Esophagus squamous epithelium (tissue), 5 donors: Measurements from ENCODE around the gene KCTD5. TPM values are rescaled to one million over a fixed set of nuclear protein-coding genes. Genes with fewer than 3 reads are reported as not detected.

Source experiments
- DNase-seq: peaks from one replicate; lab custom pipeline; 2025; lab: John Stamatoyannopoulos, UW
- H3K27ac ChIP-seq, 4 donors: fragments of 200-600 bp; sonication (generic); one replicate each; pipeline ENCODE4 v1.5.1; 2016 to 2019; ENCODE audit warnings: mild to moderate bottlenecking in 1 of 4
- H3K27me3 ChIP-seq, 4 donors: fragments of 200-600 bp; sonication (generic); 1 replicate in 3 of 4; 2 replicates in 1 of 4; pipeline versions ENCODE4 v1.5.1 to v1.6.0; 2017 to 2021; ENCODE audit warnings: antibody characterized with exemption in 1 of 4
- H3K36me3 ChIP-seq, 3 donors: fragments of 200-600 bp; sonication (generic); one replicate each; pipeline ENCODE4 v1.5.1; 2016 to 2019
- H3K4me1 ChIP-seq, 3 donors: fragments of 200-600 bp; sonication (generic); one replicate each; pipeline ENCODE4 v1.5.1; 2017 to 2019
- H3K4me3 ChIP-seq, 4 donors: fragments of 200-600 bp; sonication (generic); 1 replicate in 3 of 4; 2 replicates in 1 of 4; pipeline ENCODE4 v1.5.1; 2016 to 2019; ENCODE audit warnings: mild to moderate bottlenecking in 2 of 4, moderate library complexity in 1 of 4
- H3K9me3 ChIP-seq, 3 donors: fragments of 200-600 bp; sonication (generic); one replicate each; pipeline ENCODE4 v1.5.1; 2016 to 2019
- CTCF ChIP-seq, 6 experiments: fragments of 450-650 bp in 4 of 6; fragments of 200-600 bp in 2 of 6; sonication (generic) in 2 of 6; IDR thresholded peaks; one replicate each; pipeline ENCODE4 v1.5.1; 2016 to 2019; ENCODE audit warnings: antibody characterized with exemption in 6 of 6, mild to moderate bottlenecking in 4 of 6, moderate library complexity in 4 of 6
- POLR2A ChIP-seq, 4 donors: fragments of 450-650 bp; IDR thresholded peaks; one replicate each; pipeline ENCODE4 v1.6.1; 2017; ENCODE audit warnings: antibody characterized with exemption in 4 of 4, mild to moderate bottlenecking in 4 of 4, moderate library complexity in 3 of 4
- WGBS, 2 donors: methylation state at CpG; one replicate each; pipeline ENCODE4 v1.1.5; 2018; 5-methylcytosine and 5-hydroxymethylcytosine counted together
- intact Hi-C: fragments of 100-400 bp; cut with DNase I; formaldehyde crosslinking; loops from one replicate; pipeline ENCODE4 v1.15.0; 2022
- total RNA-seq, 4 donors: library from RNA; depleted of rRNA; stranded (reverse); fragments of >200 nt; gene quantifications; one replicate each; pipeline ENCODE4 v1.1.0, GENCODE V29; 2016
- donor health status: DM: yes; HTN: yes; CAD: no.

The KCTD5 gene
- total RNA-seq, 4 donors from 2014 or later = 24.8 to 51.9 (median 40.3) TPM

DNA sequence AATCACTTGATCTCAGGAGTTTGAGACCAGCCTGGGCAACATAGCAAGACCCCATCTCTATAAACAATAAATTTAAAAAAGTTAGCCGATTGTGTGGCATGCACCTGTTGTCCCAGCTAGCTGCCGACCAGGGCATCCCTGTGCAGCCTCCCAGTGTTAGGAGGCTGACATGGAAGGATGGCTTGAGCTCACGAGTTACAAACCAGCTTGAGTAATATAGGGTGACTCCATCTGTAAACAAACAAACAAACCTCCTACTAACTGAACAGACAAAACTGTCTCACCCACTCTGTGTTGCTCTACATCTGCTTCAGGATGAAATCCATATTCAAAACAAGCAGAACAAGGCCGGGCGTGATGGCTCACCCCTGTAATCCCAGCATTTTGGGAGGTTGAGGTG lies 44.6 kb downstream of the KCTD5 start:
- no peaks in the 10 kb centered on the region for H3K9me3 ChIP-seq
- no peak overlapping the region for H3K27ac ChIP-seq
- DNase-seq = no peak
- 66 to 71% methylated on average over 4 to 5 of the region's 5 CpGs for WGBS, 2 donors
- TF ChIP-seq POLR2A (IDR thresholded peaks at IDR 0.05) (no peak), CTCF (IDR thresholded peaks at IDR 0.05) (no peak)
- intact Hi-C loops = no loop called here
- H3K36me3 ChIP-seq = no peaks in the 10 kb centered on the region
- peaks cover 0 to 15% (median 0%) of the 10 kb centered on the region in 4 donors for H3K27me3 ChIP-seq
- peaks cover 0 to 3% (median 0%) of the 10 kb centered on the region in 3 donors for H3K4me1 ChIP-seq
- H3K4me3 ChIP-seq = no peak overlapping the region

DNA sequence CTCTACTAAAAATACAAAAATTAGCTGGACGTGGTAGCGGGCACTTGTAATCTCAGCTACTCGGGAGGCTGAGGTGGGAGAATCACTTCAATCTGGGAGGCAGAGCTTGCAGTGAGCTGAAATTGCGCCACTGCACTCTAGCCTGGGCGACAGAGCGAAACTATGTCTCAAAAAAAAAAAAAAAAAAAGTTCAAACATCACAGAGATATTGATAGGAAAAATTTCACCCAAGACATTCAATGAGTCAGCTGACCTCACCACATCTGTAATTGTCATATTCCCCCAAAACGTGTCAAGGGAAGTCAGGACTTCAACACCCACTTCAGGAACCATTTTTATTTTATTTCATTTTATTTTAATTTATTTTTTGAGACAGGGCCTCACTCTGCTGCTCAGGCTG lies 45.7 kb downstream of the KCTD5 start:
- Histone ChIP-seq H3K4me3 (no peak overlapping the region), H3K4me1 (no peaks in the 10 kb centered on the region), H3K27me3 (peaks cover 0 to 15% (median 0%) of the 10 kb centered on the region in 4 donors), H3K27ac (no peak overlapping the region), H3K36me3 (no peaks in the 10 kb centered on the region), H3K9me3 (no peaks in the 10 kb centered on the region)
- no peak for DNase-seq
- TF ChIP-seq CTCF (IDR thresholded peaks at IDR 0.05) = no peak
- TF ChIP-seq POLR2A (IDR thresholded peaks at IDR 0.05) = no peak
- 83 to 87% methylated on average over 7 of the region's 7 CpGs for WGBS, 2 donors
- intact Hi-C loops = no loop called here

DNA sequence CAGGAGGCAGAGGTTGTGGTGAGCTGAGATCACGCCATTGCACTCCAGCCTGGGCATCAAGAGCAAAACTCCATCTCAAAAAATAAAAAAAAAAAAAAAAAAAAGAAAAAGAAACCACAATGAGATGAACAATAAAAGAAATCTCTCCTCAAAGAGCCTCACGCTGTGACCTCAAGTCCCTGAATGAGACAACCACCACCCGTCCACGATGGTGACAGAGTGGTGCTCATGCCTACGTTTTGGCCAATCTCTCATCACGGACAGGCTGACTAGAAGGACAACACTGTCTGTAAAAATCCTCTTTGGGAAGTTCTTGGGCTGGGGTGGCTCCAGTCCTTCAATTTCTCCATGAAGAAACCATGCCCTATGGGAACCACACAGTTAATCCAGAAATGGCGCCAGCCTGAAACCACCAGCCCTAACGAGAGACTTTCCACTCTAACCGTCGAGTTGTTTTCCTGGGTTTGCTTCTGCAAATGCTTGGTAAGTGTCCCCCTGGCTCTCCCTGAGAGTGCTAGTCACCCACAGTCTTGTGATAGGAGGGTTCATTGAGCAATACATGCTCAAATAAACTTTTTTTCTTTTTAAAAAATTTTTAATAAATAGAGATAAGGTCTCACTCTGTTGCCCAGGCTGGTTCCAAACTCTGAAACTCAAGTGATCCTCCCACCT lies 52.7 kb downstream of the KCTD5 start:
- H3K27me3 ChIP-seq = peaks cover 0 to 42% (median 0%) of the 10 kb centered on the region in 4 donors
- no peak overlapping the region for H3K27ac ChIP-seq
- DNase-seq = no peak
- 71 to 81% methylated on average over 10 of the region's 10 CpGs for WGBS, 2 donors
- no peaks in the 10 kb centered on the region for H3K36me3 ChIP-seq
- H3K4me3 ChIP-seq = no peak overlapping the region
- no peaks in the 10 kb centered on the region for H3K9me3 ChIP-seq
- H3K4me1 ChIP-seq = peaks cover 0 to 14% (median 4%) of the 10 kb centered on the region in 3 donors
- intact Hi-C loops = no loop called here
- TF ChIP-seq POLR2A (IDR thresholded peaks at IDR 0.05) (no peak), CTCF (IDR thresholded peaks at IDR 0.05) (no peak)

DNA sequence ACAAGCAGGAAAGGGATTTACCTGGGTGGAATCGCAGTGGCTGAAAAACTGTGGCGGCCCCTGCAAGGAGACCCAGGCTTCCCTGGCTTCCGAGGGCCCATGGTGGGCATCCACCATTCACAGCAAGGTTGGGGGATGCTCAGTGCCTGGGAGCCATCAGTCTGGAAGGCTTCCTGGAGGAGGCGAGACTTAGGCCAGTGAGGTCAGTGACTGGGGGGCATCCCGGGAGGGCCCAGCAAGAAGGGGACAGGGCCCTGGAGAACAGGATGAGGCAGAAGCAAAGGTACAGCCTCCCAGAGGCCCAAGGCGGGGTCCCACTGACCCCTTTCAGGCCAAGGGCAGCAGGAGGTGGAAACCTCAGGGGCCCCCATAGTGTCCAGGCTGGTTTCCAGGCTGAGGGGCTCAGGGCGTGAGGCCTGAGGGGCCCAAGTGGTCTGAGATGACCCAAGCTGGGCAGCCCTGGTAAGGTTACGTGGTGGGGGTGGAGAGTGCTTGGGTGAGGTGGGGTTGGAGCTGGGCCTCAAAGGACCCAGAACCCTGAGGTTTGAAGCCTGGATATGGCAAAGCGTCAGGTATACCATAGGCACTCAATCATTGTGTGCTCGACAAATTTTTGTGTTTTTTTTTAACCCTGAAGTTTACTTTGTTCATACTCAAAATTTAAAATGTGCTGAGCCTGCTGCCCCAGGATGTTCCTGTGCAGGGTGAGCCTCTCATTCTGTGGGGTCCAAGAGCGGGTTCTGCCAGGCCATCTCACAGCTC lies 54.3 kb downstream of the KCTD5 start:
- H3K36me3 ChIP-seq = no peaks in the 10 kb centered on the region
- peaks cover 0 to 18% (median 4%) of the 10 kb centered on the region in 3 donors for H3K4me1 ChIP-seq
- no peaks in the 10 kb centered on the region for H3K9me3 ChIP-seq
- no peak for DNase-seq
- TF ChIP-seq CTCF (IDR thresholded peaks at IDR 0.05) (no peak), POLR2A (IDR thresholded peaks at IDR 0.05) (no peak)
- no peak overlapping the region for H3K27ac ChIP-seq
- peaks cover 0 to 43% (median 0%) of the 10 kb centered on the region in 4 donors for H3K27me3 ChIP-seq
- 91 to 94% methylated on average over 3 to 7 of the region's 11 CpGs for WGBS, 2 donors
- no peak overlapping the region for H3K4me3 ChIP-seq
- intact Hi-C loops = no loop called here

- H3K4me1 ChIP-seq = peaks cover 0 to 18% (median 4%) of the 10 kb centered on the region in 3 donors
Measured at GRCh38 chr16:2737238-2737605, 54.9 kb downstream of the KCTD5 start.

More at GRCh38 chr16:2737238-2737605, 54.9 kb downstream of the KCTD5 start:
- H3K9me3 ChIP-seq = no peaks in the 10 kb centered on the region
- intact Hi-C loops = no loop called here
- H3K4me3 ChIP-seq = no peak overlapping the region
- TF ChIP-seq POLR2A (IDR thresholded peaks at IDR 0.05) (no peak), CTCF (IDR thresholded peaks at IDR 0.05) (no peak)
- no peak for DNase-seq
- H3K27me3 ChIP-seq = peaks cover 0 to 43% (median 0%) of the 10 kb centered on the region in 4 donors
- no peak overlapping the region for H3K27ac ChIP-seq
- H3K36me3 ChIP-seq = no peaks in the 10 kb centered on the region
- WGBS, 2 donors = 80% methylated on average over 1 of the region's 5 CpGs; no CpG with 5 or more reads in 1 of the 2 donors
